NCI-H1694 (cell line): ENCODE data around the gene DCTN2.
A peak's percentile ranks its signal among the peaks of the same experiment; 100 is the strongest.

ENCODE experiments used
- DNase-seq: peaks from one replicate; lab custom pipeline; 2025; lab: John Stamatoyannopoulos, UW

The DCTN2 gene

GRCh38 chr12:57488402-57489156, 58.4 kb downstream of the DCTN2 start:
- DNase-seq = peak; percentile 24

- DNase-seq = peak; percentile 97
These were observed 59.2 kb downstream of the DCTN2 start, which contains the start of gene MARS1 for GRCh38 chr12:57487597-57488401. Gene MARS1 (plus strand): TSS chr12:57488068. CDS start chr12:57488091, 23 bp downstream.

- DNase-seq = no peak
These were observed 59.9 kb downstream of the DCTN2 start for GRCh38 chr12:57487055-57487596.

DNA sequence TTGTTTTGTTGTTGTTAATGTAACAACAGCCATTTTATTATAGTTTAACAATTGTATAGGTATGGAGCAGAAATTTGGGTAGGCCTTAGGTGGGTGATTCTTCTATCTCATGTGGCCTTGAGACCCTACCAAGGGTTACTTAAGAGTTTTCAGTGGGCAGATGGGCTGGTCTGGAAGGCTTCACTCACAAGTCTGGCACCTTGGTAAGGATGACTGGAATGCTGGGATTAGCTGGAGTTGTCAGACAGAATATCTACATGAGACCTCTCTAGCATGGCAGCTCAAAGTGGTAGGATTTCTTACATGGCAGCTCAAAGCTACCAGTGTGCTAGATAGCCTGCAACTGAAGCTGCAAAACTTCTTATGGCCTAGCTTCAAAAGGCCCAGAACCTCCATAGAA, 61.3 kb downstream of the DCTN2 start:
- DNase-seq = no peak

GRCh38 chr12:57483466-57483865, 63.5 kb downstream of the DCTN2 start:
- DNase-seq = no peak

DNA sequence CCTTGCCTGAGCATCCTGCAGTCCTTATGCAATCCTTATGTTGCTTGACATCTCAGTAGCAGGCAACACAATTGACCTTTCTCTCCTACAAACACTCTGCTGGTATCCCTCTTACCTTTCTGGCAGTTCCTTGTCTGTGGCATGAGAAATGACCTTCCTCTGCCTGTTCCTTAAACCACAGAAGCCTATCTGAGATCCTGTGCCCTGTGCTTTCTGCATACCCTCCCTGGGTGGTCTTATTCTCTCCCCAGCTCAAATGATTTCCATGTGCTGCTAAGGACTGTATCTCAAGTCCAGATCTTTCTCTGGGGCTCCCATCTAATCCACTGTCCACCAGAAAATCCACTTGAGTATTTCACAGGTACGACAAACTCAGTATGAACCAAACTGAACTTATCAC, 65.3 kb downstream of the DCTN2 start:
- no peak for DNase-seq
